Measurements from ENCODE around the gene TANK.

The TANK gene

GRCh38 chr2:161172901-161173540 lies 12.8 kb downstream of the TANK start:
- H3K4me2 ChIP-seq (ENCODE audit: low read length): 0 out of 2 replicates have a peak overlapping the region, but pooled peaks have one; percentile 9
- peaks cover 8% of the 10 kb centered on the region; the same call in 1 of the 2 replicates for H4K20me1 ChIP-seq (ENCODE audit: control insufficient read depth, insufficient read depth, low read depth, low read length)
- H3K9me2 ChIP-seq (replicated peaks; ENCODE audit: control insufficient read depth, low read length): no peaks in the 10 kb centered on the region
- H3K27me3 ChIP-seq (ENCODE audit: control insufficient read depth, low read length): no peaks in the 10 kb centered on the region
- no peak overlapping the region for H3K4me3 ChIP-seq (ENCODE audit: low read length)
- H3K9me3 ChIP-seq (ENCODE audit: control insufficient read depth, insufficient read depth, low read length): no peaks in the 10 kb centered on the region
- peaks cover 96% of the 10 kb centered on the region for H3K36me3 ChIP-seq (ENCODE audit: control insufficient read depth, low read length)
- no peak for TF ChIP-seq EZH2phosphoT487 (IDR thresholded peaks at IDR 0.05; ENCODE audit: borderline replicate concordance, low read length)
- TF ChIP-seq CTCF (IDR thresholded peaks at IDR 0.05; ENCODE audit: low read depth, low read length, poor library complexity, severe bottlenecking): no peak
- H3K4me1 ChIP-seq (ENCODE audit: control insufficient read depth, low read length): peaks cover 86% of the 10 kb centered on the region
- H3F3A ChIP-seq (ENCODE audit: control insufficient read depth, insufficient read depth): peaks cover 38% of the 10 kb centered on the region
- H3K79me2 ChIP-seq (ENCODE audit: control insufficient read depth, low read length): peaks cover 100% of the 10 kb centered on the region
- H3K27ac ChIP-seq (ENCODE audit: low read depth, low read length): no peak overlapping the region

- H3F3A ChIP-seq (ENCODE audit: control insufficient read depth, insufficient read depth): peaks cover 39% of the 10 kb centered on the region
- peaks cover 100% of the 10 kb centered on the region for H3K79me2 ChIP-seq (ENCODE audit: control insufficient read depth, low read length)
- H3K27me3 ChIP-seq (ENCODE audit: control insufficient read depth, low read length): no peaks in the 10 kb centered on the region
- no peaks in the 10 kb centered on the region for H3K9me3 ChIP-seq (ENCODE audit: control insufficient read depth, insufficient read depth, low read length)
- H4K20me1 ChIP-seq (ENCODE audit: control insufficient read depth, insufficient read depth, low read depth, low read length): peaks cover 14% of the 10 kb centered on the region
- no peak overlapping the region for H3K4me2 ChIP-seq (ENCODE audit: low read length)
- H3K4me1 ChIP-seq (ENCODE audit: control insufficient read depth, low read length): peaks cover 80% of the 10 kb centered on the region
- TF ChIP-seq EZH2phosphoT487 (IDR thresholded peaks at IDR 0.05; ENCODE audit: borderline replicate concordance, low read length): no peak
- TF ChIP-seq CTCF (IDR thresholded peaks at IDR 0.05; ENCODE audit: low read depth, low read length, poor library complexity, severe bottlenecking): no peak
- no peak overlapping the region for H3K27ac ChIP-seq (ENCODE audit: low read depth, low read length)
- H3K36me3 ChIP-seq (ENCODE audit: control insufficient read depth, low read length): peaks cover 99% of the 10 kb centered on the region
- H3K9me2 ChIP-seq (replicated peaks; ENCODE audit: control insufficient read depth, low read length): no peaks in the 10 kb centered on the region
- no peak overlapping the region for H3K4me3 ChIP-seq (ENCODE audit: low read length)
Measured at GRCh38 chr2:161173541-161174194, 13.4 kb downstream of the TANK start.

GRCh38 chr2:161177969-161178368 lies 17.7 kb downstream of the TANK start:
- TF ChIP-seq CTCF (IDR thresholded peaks at IDR 0.05; ENCODE audit: low read depth, low read length, poor library complexity, severe bottlenecking) (no peak), EZH2phosphoT487 (IDR thresholded peaks at IDR 0.05; ENCODE audit: borderline replicate concordance, low read length) (no peak)
- Histone ChIP-seq H3K4me1 (ENCODE audit: control insufficient read depth, low read length) (peaks cover 39% of the 10 kb centered on the region), H3K36me3 (ENCODE audit: control insufficient read depth, low read length) (peaks cover 99% of the 10 kb centered on the region), H3K4me3 (ENCODE audit: low read length) (no peak overlapping the region), H3K4me2 (ENCODE audit: low read length) (no peak overlapping the region), H3F3A (ENCODE audit: control insufficient read depth, insufficient read depth) (peaks cover 25% of the 10 kb centered on the region), H3K9me2 (replicated peaks; ENCODE audit: control insufficient read depth, low read length) (no peaks in the 10 kb centered on the region), H3K27ac (ENCODE audit: low read depth, low read length) (no peak overlapping the region), H3K9me3 (ENCODE audit: control insufficient read depth, insufficient read depth, low read length) (no peaks in the 10 kb centered on the region), H3K79me2 (ENCODE audit: control insufficient read depth, low read length) (peaks cover 98% of the 10 kb centered on the region), H4K20me1 (ENCODE audit: control insufficient read depth, insufficient read depth, low read depth, low read length) (peaks cover 13% of the 10 kb centered on the region), H3K27me3 (ENCODE audit: control insufficient read depth, low read length) (no peaks in the 10 kb centered on the region)

All from DOHH2 (cell line).